NCI-H446 treated with DMSO at 0.1 percent for 48 hours (cell line): ENCODE data around the gene TCP11.
A peak's percentile ranks its signal among the peaks of the same experiment; 100 is the strongest.
"Not testable (repeated sequence)": the region's sequence is repeated elsewhere in the genome, so short reads cannot be mapped to it uniquely, and the experiment has no call there.

Experiments
- DNase-seq: peaks from one replicate; lab custom pipeline; 2025; lab: John Stamatoyannopoulos, UW

Gene TCP11

GRCh38 chr6:35146453-35146852 is 5.3 kb upstream of the TCP11 start:
- no peak for DNase-seq

- no peak for DNase-seq
These were observed 4.6 kb upstream of the TCP11 start for GRCh38 chr6:35145757-35146156.

DNA sequence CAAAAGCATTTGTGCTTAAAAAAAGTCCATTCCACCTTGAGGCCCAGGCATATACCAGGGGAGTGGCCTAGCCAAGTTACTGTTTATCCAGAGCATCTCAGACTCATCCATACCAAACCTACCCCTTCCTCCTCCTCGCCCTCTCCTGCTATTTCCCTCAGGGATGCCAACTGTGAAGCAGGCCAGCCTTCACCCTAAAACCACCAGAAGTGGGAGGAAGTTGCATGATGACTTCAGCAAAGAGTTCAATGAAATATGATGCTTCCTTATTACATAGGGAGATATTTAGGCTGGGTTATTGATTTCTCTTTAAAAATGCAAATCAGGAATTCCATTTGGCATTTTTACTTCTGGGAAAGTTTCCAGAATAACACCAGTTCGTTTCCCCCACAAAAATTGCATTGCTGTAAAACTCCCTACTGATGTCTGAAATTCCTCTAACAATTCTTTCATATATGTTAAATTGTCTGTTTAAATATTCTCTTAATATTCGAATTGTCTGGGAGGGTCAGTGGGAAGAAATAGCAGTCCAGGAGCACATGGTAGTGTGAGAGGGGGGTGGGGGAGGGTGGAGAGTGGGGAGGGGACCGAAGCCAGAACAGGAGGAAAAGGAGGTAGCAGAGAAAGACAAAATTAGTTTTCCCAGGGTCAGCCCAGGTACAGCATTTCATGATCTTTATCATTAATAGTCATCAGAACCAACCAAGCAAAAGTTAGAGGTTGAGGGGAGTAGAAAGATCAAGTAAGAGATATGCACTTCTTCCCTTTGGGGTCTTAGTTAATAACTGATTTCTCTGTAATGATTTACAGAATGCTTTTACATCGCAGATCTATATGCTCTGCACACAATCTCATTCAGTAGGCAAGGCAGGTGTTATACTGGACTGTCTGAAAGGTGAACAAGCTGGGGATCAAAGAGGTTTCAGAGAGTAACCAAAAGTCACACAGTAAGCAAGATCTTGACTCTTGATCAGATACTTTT is 1.7 kb upstream of the TCP11 start:
- DNase-seq: no peak

GRCh38 chr6:35140639-35141006 is 516 bp downstream of the TCP11 start:
- DNase-seq: no peak

GRCh38 chr6:35139924-35140638 is 1.1 kb downstream of the TCP11 start:
- DNase-seq: peak; percentile 43

GRCh38 chr6:35139470-35139869 is 1.7 kb downstream of the TCP11 start:
- no peak for DNase-seq

GRCh38 chr6:35138191-35138590 is 2.9 kb downstream of the TCP11 start:
- not testable (repeated sequence) for DNase-seq

DNA sequence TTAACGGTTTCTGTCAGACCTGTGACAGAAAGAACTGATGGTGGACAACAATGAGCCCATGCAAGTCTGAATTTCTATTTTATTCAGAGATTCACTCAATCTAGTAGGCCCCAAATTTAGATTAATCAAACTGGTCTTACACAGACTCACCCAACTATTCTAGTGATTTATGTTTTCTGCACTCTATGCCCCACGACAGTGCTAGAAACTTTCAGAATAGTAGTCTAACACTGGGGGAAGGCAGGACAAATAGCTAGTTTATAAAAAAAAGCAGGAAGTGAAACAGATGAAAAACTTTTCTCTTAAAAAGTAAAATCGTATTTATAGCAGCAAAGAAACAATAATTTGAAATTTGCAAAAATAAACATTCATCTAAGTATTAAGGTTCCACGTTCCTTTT is 5.0 kb downstream of the TCP11 start:
- DNase-seq: no peak

DNA sequence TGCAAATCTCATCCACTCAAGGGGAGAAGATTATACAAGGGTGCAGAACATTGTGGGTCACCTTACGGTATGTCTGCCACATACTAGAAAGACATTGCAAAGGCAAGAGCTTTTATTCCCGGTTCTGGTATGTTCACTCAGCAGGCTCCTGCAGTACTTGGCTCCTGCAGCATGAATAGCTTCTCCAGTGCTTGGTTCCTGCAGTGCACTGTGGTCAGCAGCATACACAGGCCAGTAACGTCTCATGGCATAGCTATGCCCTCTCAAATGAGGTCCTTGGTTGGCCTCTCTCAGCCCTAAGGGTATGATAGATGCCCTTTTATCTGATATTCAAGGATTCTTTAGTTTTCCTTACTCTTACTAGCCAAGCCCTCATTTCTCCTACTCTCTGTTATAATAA is 12.6 kb downstream of the TCP11 start:
- no peak for DNase-seq

DNA sequence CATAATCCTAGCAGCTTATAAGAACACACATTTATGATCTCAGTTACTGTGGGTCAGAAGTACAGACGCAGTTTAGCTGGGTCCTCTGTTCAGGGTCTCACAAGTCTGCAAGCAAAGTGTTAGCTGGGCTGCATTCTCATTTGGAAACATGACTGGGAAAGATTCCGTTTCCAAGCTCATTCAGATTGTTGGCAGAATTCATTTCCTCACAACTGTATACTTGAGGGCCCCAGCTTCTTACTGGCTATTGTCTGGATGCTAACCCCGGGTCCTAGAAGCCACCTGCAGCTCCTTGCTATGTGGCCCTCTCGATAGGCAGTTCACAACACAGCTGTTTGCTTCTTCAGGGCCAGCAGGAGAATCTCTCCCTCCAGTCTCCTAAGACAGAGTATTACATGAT is 13.1 kb downstream of the TCP11 start:
- no peak for DNase-seq

- no peak for DNase-seq
These were observed 16.8 kb downstream of the TCP11 start for GRCh38 chr6:35124356-35124755.

DNA sequence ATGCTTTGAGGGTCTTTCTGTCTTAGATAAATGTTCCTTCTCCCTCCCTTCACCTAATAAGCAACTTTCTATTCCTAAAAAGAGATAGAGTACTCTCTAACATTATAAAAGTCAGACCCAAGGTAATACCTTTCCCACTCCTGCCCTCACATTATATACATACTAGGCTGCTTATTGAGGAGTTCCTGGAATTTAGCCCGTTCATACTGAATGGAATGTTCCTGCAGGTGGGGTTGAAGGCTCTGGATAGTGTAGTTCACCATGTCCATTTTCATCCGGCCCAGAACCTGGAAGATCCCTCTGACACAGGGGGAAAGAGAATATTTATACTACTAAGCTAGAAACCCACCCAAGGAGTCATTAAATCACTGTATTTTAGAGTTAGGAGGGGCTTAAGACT is 20.4 kb downstream of the TCP11 start:
- DNase-seq: no peak

- no peak for DNase-seq
These were observed 32.7 kb downstream of the TCP11 start for GRCh38 chr6:35108309-35108885.

DNA sequence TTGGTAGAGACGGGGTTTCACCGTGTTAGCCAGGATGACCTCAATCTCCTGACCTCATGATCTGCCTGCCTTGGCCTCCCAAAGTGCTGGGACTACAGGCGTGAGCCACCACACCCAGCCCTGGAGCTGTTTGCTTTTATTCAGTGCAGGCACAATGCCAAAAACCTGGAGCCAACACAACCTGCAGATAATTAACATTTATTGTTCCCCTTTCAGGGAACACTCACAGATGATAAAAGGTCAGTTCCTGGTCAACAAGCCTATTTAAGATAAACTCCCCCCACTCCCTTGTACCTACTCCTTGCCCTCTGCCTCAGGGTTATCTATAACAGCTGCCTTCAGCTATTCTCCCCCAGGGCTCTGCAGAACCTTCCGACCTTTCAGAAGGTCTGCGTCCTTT is 33.4 kb downstream of the TCP11 start:
- DNase-seq: not testable (repeated sequence)

- not testable (repeated sequence) for DNase-seq
These were observed 33.9 kb downstream of the TCP11 start for GRCh38 chr6:35107208-35107607.

GRCh38 chr6:35106061-35106460 is 35.1 kb downstream of the TCP11 start:
- not testable (repeated sequence) for DNase-seq

- DNase-seq: no peak
These were observed 36.1 kb downstream of the TCP11 start for GRCh38 chr6:35105078-35105477.

DNA sequence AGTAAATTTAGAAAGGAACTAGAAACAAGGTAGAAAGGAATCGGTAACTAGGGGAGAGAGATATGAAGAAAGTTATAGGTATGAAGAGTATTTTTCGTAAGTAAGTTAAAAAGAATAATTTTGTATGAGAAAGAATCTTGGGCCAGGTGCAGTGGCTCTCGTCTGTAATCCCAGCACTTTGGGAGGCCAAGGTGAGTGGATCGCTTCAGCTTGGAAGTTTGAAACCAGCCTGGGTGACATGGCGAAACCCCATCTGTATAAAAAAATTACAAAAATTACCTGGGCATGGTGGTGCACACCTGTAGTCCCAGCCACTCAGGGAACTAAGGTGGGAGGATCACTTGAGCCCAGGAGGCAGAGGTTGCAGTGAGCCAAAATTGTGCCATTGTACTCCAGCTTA is 42.0 kb downstream of the TCP11 start:
- DNase-seq: no peak

GRCh38 chr6:35096129-35096862 is 44.8 kb downstream of the TCP11 start:
- DNase-seq: peak; percentile 88

DNA sequence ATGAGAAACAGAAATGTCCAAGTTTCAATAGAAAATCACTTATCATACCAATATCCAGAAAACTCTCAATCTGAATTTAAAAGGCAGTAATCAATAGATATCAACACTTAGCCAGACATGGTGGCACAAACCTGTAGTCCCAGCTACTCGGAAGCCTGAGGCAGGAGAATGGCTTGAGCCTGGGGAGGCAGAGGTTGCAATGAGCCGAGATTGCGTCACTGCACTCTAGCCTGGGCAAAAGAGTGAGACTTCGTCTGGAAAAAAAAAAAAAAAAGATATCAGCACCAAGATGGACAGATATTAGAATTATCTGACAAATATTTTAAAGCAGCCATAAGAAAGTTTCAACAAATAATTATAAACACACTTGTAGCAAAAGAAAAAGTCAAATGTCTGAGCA is 47.0 kb downstream of the TCP11 start:
- no peak for DNase-seq

DNA sequence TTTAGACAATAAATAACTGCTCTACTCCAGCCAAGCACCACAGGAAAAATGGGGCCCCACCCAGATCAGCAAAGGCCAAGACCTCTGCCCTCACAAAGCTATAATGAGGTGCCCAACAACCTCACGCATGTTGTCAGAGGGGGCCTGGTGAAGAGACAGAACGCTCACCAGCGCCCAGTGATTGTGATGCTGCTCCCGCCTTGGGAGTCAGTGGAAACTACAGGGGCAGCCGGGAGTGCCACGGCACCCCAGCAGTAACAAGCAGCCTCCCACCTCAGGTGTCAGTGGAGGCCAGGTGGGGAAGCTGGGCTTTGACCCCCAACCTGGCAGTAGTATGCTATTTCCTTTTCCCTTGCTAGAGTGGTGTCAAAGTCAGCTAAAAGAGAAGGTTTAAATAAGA is 47.4 kb downstream of the TCP11 start:
- DNase-seq: no peak

- DNase-seq: no peak
These were observed 48.1 kb downstream of the TCP11 start for GRCh38 chr6:35093118-35093445.
